ENCODE results near the gene INPP5D. TPM values are rescaled to one million over a fixed set of nuclear protein-coding genes. Genes with fewer than 3 reads are reported as not detected.

Gene INPP5D
- total RNA-seq, 1 donor from 2014 or later: 8.9 TPM

- TF ChIP-seq, protein P1, sequence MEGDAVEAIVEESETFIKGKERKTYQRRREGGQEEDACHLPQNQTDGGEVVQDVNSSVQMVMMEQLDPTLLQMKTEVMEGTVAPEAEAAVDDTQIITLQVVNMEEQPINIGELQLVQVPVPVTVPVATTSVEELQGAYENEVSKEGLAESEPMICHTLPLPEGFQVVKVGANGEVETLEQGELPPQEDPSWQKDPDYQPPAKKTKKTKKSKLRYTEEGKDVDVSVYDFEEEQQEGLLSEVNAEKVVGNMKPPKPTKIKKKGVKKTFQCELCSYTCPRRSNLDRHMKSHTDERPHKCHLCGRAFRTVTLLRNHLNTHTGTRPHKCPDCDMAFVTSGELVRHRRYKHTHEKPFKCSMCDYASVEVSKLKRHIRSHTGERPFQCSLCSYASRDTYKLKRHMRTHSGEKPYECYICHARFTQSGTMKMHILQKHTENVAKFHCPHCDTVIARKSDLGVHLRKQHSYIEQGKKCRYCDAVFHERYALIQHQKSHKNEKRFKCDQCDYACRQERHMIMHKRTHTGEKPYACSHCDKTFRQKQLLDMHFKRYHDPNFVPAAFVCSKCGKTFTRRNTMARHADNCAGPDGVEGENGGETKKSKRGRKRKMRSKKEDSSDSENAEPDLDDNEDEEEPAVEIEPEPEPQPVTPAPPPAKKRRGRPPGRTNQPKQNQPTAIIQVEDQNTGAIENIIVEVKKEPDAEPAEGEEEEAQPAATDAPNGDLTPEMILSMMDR (IDR thresholded peaks at IDR 0.05; ENCODE audit: unreplicated experiment): no peak
- Mint-ChIP-seq H3K27me3 (ENCODE audit: low read depth) (peaks cover 39% of the 10 kb centered on the region), H3K9me3 (no peaks in the 10 kb centered on the region), H3K4me3 (no peak overlapping the region), H3K36me3 (no peaks in the 10 kb centered on the region), H3K27ac (no peak overlapping the region), H3K4me1 (no peaks in the 10 kb centered on the region)
- no peak for DNase-seq (ENCODE audit: low spot score in 2 of 2, unreplicated experiment in 2 of 2)
These were observed 45.2 kb downstream of the INPP5D start for GRCh38 chr2:233105156-233105895.

- Mint-ChIP-seq H3K4me1 (no peaks in the 10 kb centered on the region), H3K4me3 (no peak overlapping the region), H3K36me3 (no peaks in the 10 kb centered on the region), H3K27ac (no peak overlapping the region), H3K27me3 (ENCODE audit: low read depth) (peaks cover 40% of the 10 kb centered on the region), H3K9me3 (no peaks in the 10 kb centered on the region)
- DNase-seq (ENCODE audit: low spot score in 2 of 2, unreplicated experiment in 2 of 2): no peak
- TF ChIP-seq, protein P1 (IDR thresholded peaks at IDR 0.05; ENCODE audit: unreplicated experiment): no peak
These were observed 45.8 kb downstream of the INPP5D start for GRCh38 chr2:233105930-233106329.

- H3K36me3 Mint-ChIP-seq: no peaks in the 10 kb centered on the region
- no peaks in the 10 kb centered on the region for H3K9me3 Mint-ChIP-seq
- TF ChIP-seq, protein P1 (IDR thresholded peaks at IDR 0.05; ENCODE audit: unreplicated experiment): no peak
- H3K4me1 Mint-ChIP-seq: no peaks in the 10 kb centered on the region
- H3K27me3 Mint-ChIP-seq (ENCODE audit: low read depth): peaks cover 40% of the 10 kb centered on the region
- no peak for DNase-seq (ENCODE audit: low spot score in 2 of 2, unreplicated experiment in 2 of 2)
- H3K27ac Mint-ChIP-seq: no peak overlapping the region
- no peak overlapping the region for H3K4me3 Mint-ChIP-seq
These were observed 46.9 kb downstream of the INPP5D start for GRCh38 chr2:233107011-233107410.

GRCh38 chr2:233107831-233108300, 47.7 kb downstream of the INPP5D start:
- DNase-seq (ENCODE audit: low spot score in 2 of 2, unreplicated experiment in 2 of 2): no peak
- H3K4me1 Mint-ChIP-seq: no peaks in the 10 kb centered on the region
- no peaks in the 10 kb centered on the region for H3K36me3 Mint-ChIP-seq
- no peak overlapping the region for H3K4me3 Mint-ChIP-seq
- H3K27ac Mint-ChIP-seq: no peak overlapping the region
- H3K27me3 Mint-ChIP-seq (ENCODE audit: low read depth): peaks cover 40% of the 10 kb centered on the region
- no peaks in the 10 kb centered on the region for H3K9me3 Mint-ChIP-seq
- TF ChIP-seq, protein P1 (IDR thresholded peaks at IDR 0.05; ENCODE audit: unreplicated experiment): no peak

GRCh38 chr2:233108611-233109490, 48.7 kb downstream of the INPP5D start:
- TF ChIP-seq, protein P1 (IDR thresholded peaks at IDR 0.05; ENCODE audit: unreplicated experiment): no peak
- no peak overlapping the region for H3K27ac Mint-ChIP-seq
- H3K27me3 Mint-ChIP-seq (ENCODE audit: low read depth): peaks cover 38% of the 10 kb centered on the region
- H3K4me3 Mint-ChIP-seq: no peak overlapping the region
- H3K36me3 Mint-ChIP-seq: no peaks in the 10 kb centered on the region
- no peak for DNase-seq (ENCODE audit: low spot score in 2 of 2, unreplicated experiment in 2 of 2)
- no peaks in the 10 kb centered on the region for H3K9me3 Mint-ChIP-seq
- H3K4me1 Mint-ChIP-seq: no peaks in the 10 kb centered on the region
